Activated gamma-delta T cell (primary cell): ENCODE measurements around the gene KLKB1.

Experiments
- DNase-seq: peaks from one replicate; lab custom pipeline; 2025; lab: John Stamatoyannopoulos, UW

The KLKB1 gene

DNA sequence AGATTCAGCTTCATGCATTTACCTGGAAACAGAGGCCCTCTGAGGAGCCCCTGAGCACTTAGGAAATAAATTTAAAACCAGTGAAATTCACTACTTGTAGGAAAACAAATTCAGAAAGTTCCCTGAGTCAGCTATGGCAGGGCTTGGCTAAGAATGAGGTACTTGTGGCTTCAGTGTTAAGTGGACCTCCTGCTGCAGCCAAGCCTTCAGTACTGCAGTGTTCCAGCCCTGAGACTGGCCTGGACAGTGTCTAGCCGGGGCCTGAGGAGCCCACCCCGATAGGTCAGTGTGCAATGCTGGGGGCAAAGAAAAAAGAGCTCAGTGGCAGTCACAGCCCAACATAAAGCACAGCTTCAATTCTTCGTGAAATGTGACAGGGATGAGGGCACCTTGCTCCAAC, 80.6 kb downstream of the KLKB1 start:
- DNase-seq, result no peak
